Measurements from ENCODE around the gene TALDO1. TPM values are rescaled to one million over a fixed set of nuclear protein-coding genes. Genes with fewer than 3 reads are reported as not detected.
A peak's percentile ranks its signal among the peaks of the same experiment; 100 is the strongest.

The TALDO1 gene
- total RNA-seq, 6 donors from 2014 or later, result 163 to 313 (median 217) TPM

DNA sequence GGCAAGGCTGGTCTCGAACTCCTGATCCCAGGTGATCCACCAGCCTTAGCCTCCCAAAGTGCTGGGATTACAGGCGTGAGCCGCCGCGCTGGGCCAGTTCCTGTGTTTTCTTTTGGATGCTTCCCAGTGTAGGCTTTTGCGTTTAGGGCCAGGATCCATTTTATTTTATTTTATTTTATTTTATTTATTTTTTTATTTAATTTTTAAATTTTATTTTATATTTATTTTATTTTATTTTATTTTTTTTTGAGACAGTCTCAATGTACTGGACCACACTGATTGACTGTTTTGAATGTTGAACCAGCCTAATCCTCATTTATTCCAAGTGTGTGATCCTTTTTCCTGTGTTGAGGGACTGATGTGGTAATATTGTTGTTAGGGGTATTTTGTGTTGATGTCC, 32.8 kb upstream of the TALDO1 start:
- ATAC-seq (ENCODE audit: low FRiP score in 2 of 2) (no peak), DNase-seq (peak in 1 of 2 donors; percentile 43)
- H3K27ac ChIP-seq, result no peak overlapping the region
- 95 to 97% methylated on average over 6 of the region's 6 CpGs for WGBS, 2 donors
- TF ChIP-seq EP300 (IDR thresholded peaks at IDR 0.05), result no peak
- TF ChIP-seq POLR2AphosphoS5 (IDR thresholded peaks at IDR 0.05), result no peak
- TF ChIP-seq, protein P1, sequence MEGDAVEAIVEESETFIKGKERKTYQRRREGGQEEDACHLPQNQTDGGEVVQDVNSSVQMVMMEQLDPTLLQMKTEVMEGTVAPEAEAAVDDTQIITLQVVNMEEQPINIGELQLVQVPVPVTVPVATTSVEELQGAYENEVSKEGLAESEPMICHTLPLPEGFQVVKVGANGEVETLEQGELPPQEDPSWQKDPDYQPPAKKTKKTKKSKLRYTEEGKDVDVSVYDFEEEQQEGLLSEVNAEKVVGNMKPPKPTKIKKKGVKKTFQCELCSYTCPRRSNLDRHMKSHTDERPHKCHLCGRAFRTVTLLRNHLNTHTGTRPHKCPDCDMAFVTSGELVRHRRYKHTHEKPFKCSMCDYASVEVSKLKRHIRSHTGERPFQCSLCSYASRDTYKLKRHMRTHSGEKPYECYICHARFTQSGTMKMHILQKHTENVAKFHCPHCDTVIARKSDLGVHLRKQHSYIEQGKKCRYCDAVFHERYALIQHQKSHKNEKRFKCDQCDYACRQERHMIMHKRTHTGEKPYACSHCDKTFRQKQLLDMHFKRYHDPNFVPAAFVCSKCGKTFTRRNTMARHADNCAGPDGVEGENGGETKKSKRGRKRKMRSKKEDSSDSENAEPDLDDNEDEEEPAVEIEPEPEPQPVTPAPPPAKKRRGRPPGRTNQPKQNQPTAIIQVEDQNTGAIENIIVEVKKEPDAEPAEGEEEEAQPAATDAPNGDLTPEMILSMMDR (IDR thresholded peaks at IDR 0.05), result no peak
- no peak for TF ChIP-seq POLR2A (IDR thresholded peaks at IDR 0.05)
- H3K9me3 ChIP-seq, result no peaks in the 10 kb centered on the region
- peaks cover 0 to under 1% (median 0%) of the 10 kb centered on the region in 4 donors for H3K27me3 ChIP-seq
- H3K4me3 ChIP-seq, result no peak overlapping the region
- no peaks in the 10 kb centered on the region for H3K36me3 ChIP-seq
- peaks cover 0 to 23% (median 9%) of the 10 kb centered on the region in 4 donors for H3K4me1 ChIP-seq

DNA sequence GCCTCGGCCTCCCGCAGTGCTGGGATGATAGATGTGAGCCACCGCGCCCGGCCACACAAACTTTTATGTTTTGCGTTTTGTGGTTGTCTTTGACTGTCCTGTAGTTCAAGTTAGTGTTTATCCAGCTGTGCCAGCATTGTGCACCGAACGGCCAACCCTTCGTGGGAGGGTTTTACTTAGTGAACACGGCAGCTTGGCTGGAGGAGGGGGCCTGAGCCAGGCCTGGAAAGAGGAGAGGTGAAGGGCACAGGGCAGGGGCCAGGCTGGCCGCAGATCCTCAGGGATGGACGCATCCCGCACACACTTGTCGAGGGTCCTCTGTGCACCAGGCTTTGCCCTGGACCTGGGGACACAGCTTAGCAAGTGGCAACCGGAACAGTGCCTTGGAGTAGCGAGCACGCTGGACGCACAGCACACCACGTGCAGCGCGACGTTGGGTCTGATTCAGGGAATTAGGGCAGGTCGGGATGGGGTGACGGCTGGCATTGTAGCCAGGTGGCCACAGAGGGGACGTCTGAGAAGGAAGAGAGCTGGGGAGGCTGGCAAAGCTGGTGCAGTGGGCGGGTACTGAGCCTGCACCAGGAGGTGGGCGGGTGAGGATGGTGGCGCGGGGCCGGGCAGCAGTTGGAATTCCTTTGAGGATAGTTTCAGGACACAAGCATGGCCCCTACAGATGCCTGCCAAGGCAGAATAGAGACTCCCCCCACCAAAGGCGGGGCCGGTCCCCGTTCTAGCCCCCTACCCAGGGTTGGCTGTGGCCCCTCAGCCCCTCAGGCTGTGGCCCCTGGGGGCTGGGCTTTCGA, 27.8 kb upstream of the TALDO1 start:
- TF ChIP-seq POLR2AphosphoS5 (IDR thresholded peaks at IDR 0.05), result no peak
- no peak for TF ChIP-seq EP300 (IDR thresholded peaks at IDR 0.05)
- TF ChIP-seq POLR2A (IDR thresholded peaks at IDR 0.05), result no peak
- TF ChIP-seq, protein P1 (IDR thresholded peaks at IDR 0.05), result no peak
- H3K27ac ChIP-seq, result no peak overlapping the region
- no peaks in the 10 kb centered on the region for H3K9me3 ChIP-seq
- H3K4me1 ChIP-seq, result peaks cover 10 to 25% (median 18%) of the 10 kb centered on the region in 4 donors
- H3K36me3 ChIP-seq, result peaks cover 0 to 14% (median under 1%) of the 10 kb centered on the region in 4 donors
- DNase-seq (peak in 1 of 2 donors; percentile 57), ATAC-seq (ENCODE audit: low FRiP score in 2 of 2) (no peak)
- H3K4me3 ChIP-seq, result no peak overlapping the region
- peaks cover 0 to 36% (median 9%) of the 10 kb centered on the region in 4 donors for H3K27me3 ChIP-seq
- WGBS, 2 donors, result 80 to 82% methylated on average over 31 to 33 of the region's 34 CpGs

DNA sequence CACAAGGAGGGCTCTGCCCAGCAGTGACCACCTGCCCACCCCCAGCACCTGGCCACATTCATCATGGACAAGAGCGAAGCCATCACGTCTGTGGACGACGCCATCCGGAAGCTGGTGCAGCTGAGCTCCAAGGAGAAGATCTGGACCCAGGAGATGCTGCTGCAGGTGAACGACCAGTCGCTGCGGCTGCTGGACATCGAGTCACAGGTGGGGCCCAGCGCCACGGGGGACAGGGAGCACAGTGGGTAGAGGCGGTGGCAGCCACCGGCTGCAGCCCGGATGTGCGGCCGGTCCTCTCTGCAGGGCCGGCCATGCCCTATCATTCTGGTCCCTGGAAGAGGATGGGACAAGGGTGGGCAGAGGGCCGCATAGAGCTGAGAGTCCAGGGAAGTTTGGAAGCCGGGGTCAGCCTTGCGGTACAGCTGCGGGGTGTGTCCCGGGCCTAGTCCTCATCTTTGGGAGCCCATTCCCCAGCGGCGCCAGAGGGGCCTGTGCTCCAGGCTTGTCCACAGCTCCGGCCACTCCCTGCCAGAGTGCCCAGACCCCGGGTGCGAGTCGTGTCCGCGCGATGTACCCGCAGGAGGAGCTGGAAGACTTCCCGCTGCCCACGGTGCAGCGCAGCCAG, 27.1 kb upstream of the TALDO1 start:
- Histone ChIP-seq H3K36me3 (peaks cover 0 to 14% (median 1%) of the 10 kb centered on the region in 4 donors), H3K27ac (no peak overlapping the region), H3K4me3 (peak overlapping the region in 2 of 4 donors; percentile 27 to 34), H3K27me3 (peaks cover 0 to 43% (median 9%) of the 10 kb centered on the region in 4 donors), H3K9me3 (no peaks in the 10 kb centered on the region), H3K4me1 (peaks cover 10 to 27% (median 18%) of the 10 kb centered on the region in 4 donors)
- ATAC-seq (ENCODE audit: low FRiP score in 2 of 2) (no peak), DNase-seq (peak in 1 of 2 donors; percentile 69)
- WGBS, 2 donors, result 73 to 90% methylated on average over 14 to 24 of the region's 35 CpGs
- no peak for TF ChIP-seq EP300 (IDR thresholded peaks at IDR 0.05)
- no peak for TF ChIP-seq POLR2AphosphoS5 (IDR thresholded peaks at IDR 0.05)
- no peak for TF ChIP-seq POLR2A (IDR thresholded peaks at IDR 0.05)
- TF ChIP-seq, protein P1 (IDR thresholded peaks at IDR 0.05), result no peak

DNA sequence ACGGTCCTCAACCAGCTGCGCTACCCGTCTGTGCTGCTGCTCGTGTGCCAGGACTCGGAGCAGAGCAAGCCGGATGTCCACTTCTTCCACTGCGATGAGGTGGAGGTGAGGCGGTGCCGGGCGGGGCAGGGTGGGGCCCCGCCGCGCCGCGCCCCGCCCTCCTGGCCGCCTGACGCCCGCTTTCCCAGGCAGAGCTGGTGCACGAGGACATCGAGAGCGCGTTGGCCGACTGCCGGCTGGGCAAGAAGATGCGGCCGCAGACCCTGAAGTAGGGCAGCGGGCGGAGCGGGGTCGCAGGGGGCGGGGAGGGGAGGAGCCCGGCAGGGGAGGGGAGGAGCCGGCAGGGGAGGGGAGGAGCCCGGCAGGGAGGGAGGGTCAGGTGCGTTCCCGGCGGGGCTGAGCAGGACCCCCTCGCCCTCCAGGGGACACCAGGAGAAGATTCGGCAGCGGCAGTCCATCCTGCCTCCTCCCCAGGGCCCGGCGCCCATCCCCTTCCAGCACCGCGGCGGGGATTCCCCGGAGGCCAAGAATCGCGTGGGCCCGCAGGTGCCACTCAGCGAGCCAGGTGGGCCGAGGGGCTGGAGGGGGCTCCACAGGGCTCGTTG, 26.5 kb upstream of the TALDO1 start:
- WGBS, 2 donors, result 19 to 32% methylated on average over 18 to 25 of the region's 53 CpGs
- Histone ChIP-seq H3K9me3 (no peaks in the 10 kb centered on the region), H3K27ac (no peak overlapping the region), H3K36me3 (peaks cover 0 to 14% (median 1%) of the 10 kb centered on the region in 4 donors), H3K27me3 (peaks cover 0 to 49% (median 13%) of the 10 kb centered on the region in 4 donors), H3K4me3 (peak overlapping the region in 2 of 4 donors; percentile 27 to 34), H3K4me1 (peaks cover 13 to 33% (median 22%) of the 10 kb centered on the region in 4 donors)
- ATAC-seq (ENCODE audit: low FRiP score in 2 of 2) (no peak), DNase-seq (peak in 1 of 2 donors; percentile 84)
- no peak for TF ChIP-seq POLR2A (IDR thresholded peaks at IDR 0.05)
- no peak for TF ChIP-seq EP300 (IDR thresholded peaks at IDR 0.05)
- TF ChIP-seq, protein P1 (IDR thresholded peaks at IDR 0.05), result no peak
- TF ChIP-seq POLR2AphosphoS5 (IDR thresholded peaks at IDR 0.05), result no peak
